BJ (cell line): ENCODE data around the gene TRNT1. TPM values are rescaled to one million over a fixed set of nuclear protein-coding genes. Genes with fewer than 3 reads are reported as not detected.

Experiments used
- CTCF ChIA-PET: fragments of 350-600 bp; formaldehyde crosslinking; extraction: SDS; loops from one replicate; lab custom pipeline; 2021; ENCODE audit warnings: antibody characterized with exemption, inconsistent platforms; lab: Yijun Ruan, JAX
- POLR2A ChIA-PET: fragments of 300-600 bp; sonication (Branson Sonifier 250); formaldehyde crosslinking; extraction: SDS; loops from one replicate; lab custom pipeline; 2021; ENCODE audit warnings: antibody characterized with exemption; lab: Charles Lee
- DNase-seq: peaks from one replicate; pipeline ENCODE4 v3.0.0-alpha.2; 2011; ENCODE audit warnings: low read depth
- H3K27me3 ChIP-seq: 2 replicates; pipeline ENCODE4 v1.6.0; 2011; ENCODE audit warnings: low read length; ENCODE audit not compliant: control insufficient read depth, insufficient read depth
- H3K36me3 ChIP-seq: 2 replicates; pipeline ENCODE4 v1.5.1; 2011; ENCODE audit warnings: low read length; ENCODE audit not compliant: control insufficient read depth, insufficient read depth
- H3K4me3 ChIP-seq: 2 replicates; pipeline ENCODE4 v1.5.1; 2011; ENCODE audit warnings: low read depth, mild to moderate bottlenecking, control low read depth, low read length
- CTCF ChIP-seq: IDR thresholded peaks from 2 replicates; pipeline ENCODE4 v1.5.1; 2011; ENCODE audit warnings: low read depth, mild to moderate bottlenecking, control low read depth, inconsistent platforms, low read length, moderate library complexity; ENCODE audit not compliant: insufficient read depth
- polyA plus RNA-seq: library from polyadenylated mRNA; depleted of rRNA; stranded (reverse); fragments of >200 nt; gene quantifications from 2 replicates; pipeline ENCODE4 v1.2.3, GENCODE V29; 2011

TRNT1 gene
- polyA plus RNA-seq, 1 experiment: 5.2 TPM

- POLR2A ChIA-PET: no interaction called here
- CTCF ChIA-PET: no interaction called here
- DNase-seq: no peak
- H3K36me3 ChIP-seq: peaks cover 3% of the 10 kb centered on the region
- H3K4me3 ChIP-seq: peak overlapping the region; percentile 99
- no peaks in the 10 kb centered on the region for H3K27me3 ChIP-seq
- no peak for TF ChIP-seq CTCF
Observed at GRCh38 chr3:3127432-3128010, 781 bp downstream of the TRNT1 start.

- no peak for TF ChIP-seq CTCF
- ChIA-PET POLR2A (no interaction called here), CTCF (interaction anchor here (0.6 to 1.1 kb wide), 2 partner anchors 50 to 84 kb away, joined by 3 to 4 read pairs; partner anchors contain the start of gene CRBN)
- Histone ChIP-seq H3K27me3 (no peaks in the 10 kb centered on the region), H3K36me3 (peaks cover 3% of the 10 kb centered on the region), H3K4me3 (no peak overlapping the region)
- DNase-seq: no peak
Observed at GRCh38 chr3:3129579-3129978, 2.8 kb downstream of the TRNT1 start.

- ChIA-PET POLR2A (no interaction called here), CTCF (no interaction called here)
Observed at GRCh38 chr3:3133500-3133899, 6.8 kb downstream of the TRNT1 start.

GRCh38 chr3:3134750-3135448 is 8.2 kb downstream of the TRNT1 start:
- H3K4me3 ChIP-seq: no peak overlapping the region
- CTCF ChIA-PET: no interaction called here
- no peaks in the 10 kb centered on the region for H3K27me3 ChIP-seq
- POLR2A ChIA-PET: no interaction called here
- H3K36me3 ChIP-seq: peaks cover 3% of the 10 kb centered on the region
- no peak for DNase-seq
- no peak for TF ChIP-seq CTCF

More at GRCh38 chr3:3133500-3133899, 6.8 kb downstream of the TRNT1 start:
- DNase-seq: no peak
- Histone ChIP-seq H3K27me3 (no peaks in the 10 kb centered on the region), H3K4me3 (no peak overlapping the region), H3K36me3 (peaks cover 3% of the 10 kb centered on the region)
- TF ChIP-seq CTCF: no peak

GRCh38 chr3:3137526-3137925 is 10.8 kb downstream of the TRNT1 start:
- ChIA-PET POLR2A (no interaction called here), CTCF (no interaction called here)
- peaks cover 8% of the 10 kb centered on the region for H3K36me3 ChIP-seq
- H3K27me3 ChIP-seq: no peaks in the 10 kb centered on the region
- no peak overlapping the region for H3K4me3 ChIP-seq
- no peak for DNase-seq
- TF ChIP-seq CTCF: no peak
